GM18870 (cell line): ENCODE measurements around the gene PARVA.
"Not testable (repeated sequence)": the region's sequence is repeated elsewhere in the genome, so short reads cannot be mapped to it uniquely, and the experiment has no call there.

Experiments
- ATAC-seq: cut with Tn5 transposase; IDR thresholded peaks from one replicate; pipeline ENCODE4 v1.9.1; 2021; ENCODE audit warnings: moderate library complexity; ENCODE audit not compliant: unreplicated experiment

PARVA gene, protein sequence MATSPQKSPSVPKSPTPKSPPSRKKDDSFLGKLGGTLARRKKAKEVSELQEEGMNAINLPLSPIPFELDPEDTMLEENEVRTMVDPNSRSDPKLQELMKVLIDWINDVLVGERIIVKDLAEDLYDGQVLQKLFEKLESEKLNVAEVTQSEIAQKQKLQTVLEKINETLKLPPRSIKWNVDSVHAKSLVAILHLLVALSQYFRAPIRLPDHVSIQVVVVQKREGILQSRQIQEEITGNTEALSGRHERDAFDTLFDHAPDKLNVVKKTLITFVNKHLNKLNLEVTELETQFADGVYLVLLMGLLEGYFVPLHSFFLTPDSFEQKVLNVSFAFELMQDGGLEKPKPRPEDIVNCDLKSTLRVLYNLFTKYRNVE

GRCh38 chr11:12377106-12377823 is at the start of gene PARVA:
Gene PARVA (plus strand): TSS chr11:12377571. CDS start chr11:12377648, 77 bp downstream.
- no peak for ATAC-seq

DNA sequence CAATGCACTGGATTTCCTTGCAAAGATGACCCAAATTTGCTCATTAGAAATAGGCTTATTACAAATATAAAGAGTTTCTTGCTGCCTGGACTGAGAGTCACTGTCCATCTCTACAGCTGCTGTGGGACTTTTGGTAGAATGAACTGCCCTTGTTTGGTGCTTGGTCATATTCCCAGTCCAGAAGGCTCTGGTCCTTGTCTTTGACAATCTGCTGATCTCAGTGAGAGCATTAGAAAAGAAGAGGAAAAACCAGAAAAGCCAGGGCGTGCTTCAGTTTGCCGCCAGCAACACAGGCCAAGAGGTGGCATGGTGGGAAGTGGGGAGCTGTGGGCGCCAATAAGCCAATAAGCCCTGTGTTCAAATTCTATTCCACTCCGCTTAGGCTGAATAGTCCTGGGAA is 48.2 kb upstream of the PARVA start:
- no peak for ATAC-seq

DNA sequence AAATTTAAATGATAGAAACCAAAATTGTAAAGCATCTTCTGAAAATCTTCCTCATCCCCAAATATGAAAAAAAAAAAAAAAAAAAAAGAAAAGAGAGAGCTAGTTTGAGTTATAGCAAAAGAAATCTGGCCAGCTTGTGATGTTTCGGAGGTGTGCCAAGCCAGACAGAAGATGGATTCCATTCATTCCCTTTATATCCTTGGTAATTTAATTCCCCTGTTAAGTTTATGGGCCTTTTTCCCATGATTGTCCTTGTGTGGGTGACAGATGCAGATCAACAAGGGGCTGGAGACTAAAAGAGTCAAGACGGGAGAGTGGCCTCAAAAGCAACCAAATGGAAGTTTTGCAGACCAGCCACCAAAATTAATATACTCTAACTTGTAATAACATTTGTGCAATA is 47.6 kb upstream of the PARVA start:
- no peak for ATAC-seq

- ATAC-seq = no peak
Observed at GRCh38 chr11:12330485-12331231, 46.7 kb upstream of the PARVA start.

DNA sequence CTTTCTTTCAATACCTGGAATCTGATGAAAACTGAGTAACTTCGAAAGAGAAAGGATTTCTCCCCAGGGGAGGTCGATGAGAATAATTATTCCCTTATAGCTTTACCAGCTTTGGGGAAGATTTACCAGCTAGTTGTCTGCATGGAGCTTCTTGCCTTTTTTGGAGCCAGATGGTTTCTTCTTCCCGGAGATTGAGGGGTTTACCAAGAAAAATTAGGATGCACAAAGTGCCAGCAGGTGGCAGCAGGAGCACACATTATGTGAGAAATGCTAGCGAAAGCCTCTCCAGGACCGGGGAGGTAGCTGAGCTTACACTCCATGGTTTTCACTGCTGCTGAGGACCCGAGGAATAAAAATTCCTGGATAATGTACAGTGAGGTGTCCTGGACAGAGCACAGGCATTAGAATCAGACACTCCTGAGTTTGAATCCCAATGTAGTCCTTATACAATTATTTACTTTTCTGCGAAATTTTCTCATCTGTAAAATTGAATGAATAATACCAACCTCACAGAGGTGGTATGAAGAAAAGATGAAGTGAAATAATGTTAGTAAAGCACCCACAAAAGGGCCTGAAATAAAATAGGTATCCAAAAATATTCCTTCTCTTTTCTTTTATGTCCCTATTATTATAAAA is 46.0 kb upstream of the PARVA start:
- no peak for ATAC-seq

- ATAC-seq = no peak
Observed at GRCh38 chr11:12343526-12343925, 33.8 kb upstream of the PARVA start.

- no peak for ATAC-seq
Observed at GRCh38 chr11:12353534-12353933, 23.8 kb upstream of the PARVA start.

GRCh38 chr11:12354750-12355545 is 22.4 kb upstream of the PARVA start:
- ATAC-seq = no peak

GRCh38 chr11:12356944-12357655 is 20.3 kb upstream of the PARVA start:
- no peak for ATAC-seq

DNA sequence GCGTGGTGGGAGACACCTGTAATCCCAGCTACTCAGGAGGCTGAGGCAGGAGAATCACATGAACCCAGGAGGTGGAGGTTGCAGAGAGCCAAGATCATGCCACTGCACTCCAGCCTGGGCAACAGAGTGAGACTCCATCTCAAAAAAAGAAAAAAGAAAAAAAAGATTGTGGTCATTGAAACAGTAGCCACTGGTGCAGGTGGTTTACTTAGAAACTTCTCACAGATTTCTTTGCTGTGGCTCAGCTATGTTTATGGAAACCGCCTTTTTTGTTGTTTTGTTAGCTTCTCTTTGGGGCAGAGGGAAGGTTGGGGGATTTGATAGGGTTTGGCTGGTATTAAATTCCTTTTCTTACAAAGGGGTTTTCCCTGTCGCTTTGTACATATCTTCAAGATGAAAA is 19.7 kb upstream of the PARVA start:
- not testable (repeated sequence) for ATAC-seq

- ATAC-seq = no peak
Observed at GRCh38 chr11:12358302-12359188, 18.8 kb upstream of the PARVA start.

GRCh38 chr11:12359761-12360160 is 17.6 kb upstream of the PARVA start:
- ATAC-seq = no peak

DNA sequence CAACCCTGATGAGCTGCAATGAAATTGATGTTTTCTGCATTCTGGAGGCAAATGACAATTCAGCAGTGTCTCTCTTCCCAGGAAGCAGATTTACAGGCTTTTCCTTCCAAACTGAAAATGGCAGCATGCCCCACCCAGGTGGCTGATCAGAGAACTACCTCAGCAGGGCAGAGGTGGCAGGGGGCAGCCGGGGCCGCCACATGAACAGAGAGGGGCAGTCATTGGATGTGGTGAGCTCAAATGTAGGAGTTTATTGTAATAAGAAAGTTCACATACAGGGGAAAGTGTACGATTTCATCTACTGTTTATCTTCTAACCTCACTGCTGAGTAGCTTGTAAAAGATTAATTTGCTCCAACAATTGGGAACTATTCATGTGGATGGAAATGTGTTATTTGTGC is 15.7 kb upstream of the PARVA start:
- no peak for ATAC-seq

GRCh38 chr11:12362857-12363256 is 14.5 kb upstream of the PARVA start:
- ATAC-seq = no peak

DNA sequence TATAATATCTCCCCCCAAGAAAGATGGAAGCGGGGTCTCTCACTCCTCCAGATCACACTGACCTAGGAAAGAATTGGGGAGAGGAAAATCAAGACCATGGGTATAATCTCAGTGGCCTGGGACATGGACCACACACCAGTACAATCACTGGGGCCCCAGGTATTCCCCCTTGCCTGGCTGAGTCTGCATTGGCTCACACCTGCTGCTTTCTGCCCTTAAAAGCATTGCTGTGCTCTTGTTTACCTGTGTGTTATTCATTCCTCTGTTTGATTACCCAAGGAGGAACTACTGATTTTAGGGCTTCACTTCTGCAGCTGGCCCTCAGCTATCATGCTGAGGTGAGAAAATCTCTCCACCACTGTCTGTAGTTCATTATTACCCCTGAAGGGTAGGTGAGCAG is 14.0 kb upstream of the PARVA start:
- no peak for ATAC-seq

GRCh38 chr11:12365965-12366575 is 11.3 kb upstream of the PARVA start:
- ATAC-seq = not testable (repeated sequence)

DNA sequence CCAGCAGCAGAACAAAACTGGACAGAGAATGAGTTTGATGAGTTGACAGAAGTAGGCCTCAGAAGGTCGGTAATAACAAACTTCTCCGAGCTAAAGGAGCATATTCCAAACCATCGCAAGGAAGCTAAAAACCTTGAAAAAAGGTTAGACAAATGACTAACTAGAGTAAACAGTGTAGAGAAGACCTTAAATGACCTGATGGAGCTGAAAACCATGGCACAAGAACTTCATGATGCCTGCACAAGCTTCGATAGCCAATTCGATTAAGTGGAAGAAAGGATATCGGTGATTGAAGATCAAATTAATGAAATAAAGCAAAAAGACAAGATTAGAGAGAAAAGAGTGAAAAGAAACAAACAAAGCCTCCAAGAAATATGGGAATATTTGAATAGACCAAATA is 10.3 kb upstream of the PARVA start:
- not testable (repeated sequence) for ATAC-seq

DNA sequence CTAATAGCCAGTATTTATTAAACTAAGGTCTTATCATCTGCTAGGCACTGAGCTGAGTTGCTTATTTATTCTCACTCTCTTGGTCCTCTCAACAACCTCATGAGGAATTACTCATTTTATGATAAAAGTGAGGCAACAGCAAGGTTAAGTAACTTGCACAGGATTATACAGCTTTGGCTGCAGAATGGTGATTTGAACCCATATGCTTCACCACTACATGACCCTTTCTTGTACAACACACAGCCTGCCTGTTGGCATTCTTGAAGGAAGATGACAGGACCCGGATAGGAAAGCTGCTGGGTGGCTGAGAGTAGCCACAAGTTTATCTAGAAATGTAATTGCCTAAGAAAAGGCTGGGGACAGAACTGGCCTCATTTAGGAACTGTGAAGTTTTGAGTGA is 5.3 kb upstream of the PARVA start:
- ATAC-seq = no peak
